ENCODE results near the gene C1QTNF12.

Gene C1QTNF12

GRCh38 chr1:1236945-1237873 is 9.3 kb downstream of the C1QTNF12 start:
- Mint-ChIP-seq H3K36me3 (peaks cover 14 to 15% of the 10 kb centered on the region in 2 donors), H3K4me1 (peaks cover 22 to 58% of the 10 kb centered on the region in 2 donors), H3K27me3 (peaks cover 0 to 6% of the 10 kb centered on the region in 2 donors), H3K9me3 (no peaks in the 10 kb centered on the region), H3K4me3 (peak overlapping the region; percentile 70 to 71), H3K27ac (peak overlapping the region; percentile 73)
- DNase-seq = no peak
- peak; percentile 1 to 7 for ATAC-seq (replicated peaks)

- Mint-ChIP-seq H3K27ac (peak overlapping the region; percentile 37), H3K4me1 (peaks cover 20 to 58% of the 10 kb centered on the region in 2 donors), H3K9me3 (no peaks in the 10 kb centered on the region), H3K27me3 (peaks cover 0 to 6% of the 10 kb centered on the region in 2 donors), H3K36me3 (peaks cover 14 to 15% of the 10 kb centered on the region in 2 donors), H3K4me3 (no peak overlapping the region)
- DNase-seq = no peak
- no peak for ATAC-seq (replicated peaks)
These were observed 10.3 kb downstream of the C1QTNF12 start for GRCh38 chr1:1236176-1236763.

DNA sequence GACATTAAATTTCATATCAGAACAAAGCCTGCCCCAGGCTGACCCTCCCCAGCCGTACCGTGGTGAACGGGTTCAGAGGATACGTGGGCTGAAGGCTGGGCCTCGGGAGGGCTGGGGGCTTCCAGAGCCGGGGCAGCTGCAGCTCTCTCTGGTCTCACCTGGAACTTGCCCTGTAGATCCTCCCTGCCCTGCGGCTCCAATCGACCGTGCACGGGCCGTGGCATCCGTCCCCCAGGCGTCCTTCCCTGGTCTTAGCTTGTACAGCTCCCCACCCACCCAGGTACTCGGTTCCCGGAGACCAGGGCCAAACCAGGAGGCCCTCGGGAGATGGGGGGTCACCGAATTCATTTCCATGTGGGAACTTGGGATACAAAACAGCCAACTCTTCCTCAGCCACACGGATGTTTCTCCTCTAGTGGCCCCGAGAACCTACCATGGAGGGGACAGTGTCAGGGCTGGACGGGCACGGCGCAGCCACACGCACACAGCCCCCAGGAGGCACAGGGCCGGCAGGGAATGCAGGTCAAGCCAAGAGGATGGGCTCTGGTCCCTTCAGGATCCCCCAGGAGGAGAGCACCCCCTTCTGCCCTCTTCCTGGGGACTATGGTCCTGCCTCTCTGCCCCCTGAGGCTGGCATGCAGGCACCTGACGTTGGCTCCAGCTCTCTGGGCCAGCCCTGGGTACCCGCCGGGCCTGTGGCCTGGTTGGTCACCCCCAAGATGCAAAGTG is 11.3 kb downstream of the C1QTNF12 start:
- Mint-ChIP-seq H3K27ac (no peak overlapping the region), H3K4me3 (no peak overlapping the region), H3K36me3 (peaks cover 14 to 19% of the 10 kb centered on the region in 2 donors), H3K9me3 (no peaks in the 10 kb centered on the region), H3K27me3 (no peaks in the 10 kb centered on the region), H3K4me1 (peaks cover 24 to 67% of the 10 kb centered on the region in 2 donors)
- ATAC-seq (replicated peaks) (no peak), DNase-seq (no peak)

DNA sequence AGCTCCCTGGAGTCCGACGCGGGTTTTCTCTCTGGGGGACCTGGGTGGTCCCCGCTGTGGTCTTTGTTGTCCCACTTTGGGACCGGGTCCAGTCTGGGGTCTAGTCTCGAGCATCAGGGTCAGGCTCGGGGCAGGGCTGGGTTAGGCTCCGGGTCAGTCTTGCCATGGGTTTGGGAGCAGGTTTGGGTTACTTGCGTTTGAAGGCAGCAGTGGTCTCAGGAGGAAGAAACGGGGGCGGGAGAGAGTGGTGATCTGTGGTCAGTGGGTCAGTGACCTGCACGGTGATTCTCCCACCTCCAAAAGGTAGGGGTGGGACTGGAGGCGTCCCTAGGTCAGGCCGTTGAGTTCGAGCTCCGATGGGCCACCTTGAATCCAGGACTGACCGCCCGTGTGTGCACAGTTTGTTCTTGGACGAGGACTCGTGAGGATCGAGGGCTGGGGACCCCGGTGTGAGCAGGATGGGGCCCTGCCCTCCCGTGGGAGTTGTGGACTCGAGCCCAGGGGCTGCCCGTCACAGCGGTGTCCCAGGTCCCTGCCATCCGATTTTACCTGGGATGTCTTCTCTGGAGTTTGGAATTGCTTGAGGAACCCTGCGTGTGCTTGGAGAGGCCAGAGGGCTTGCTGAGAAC is 12.2 kb downstream of the C1QTNF12 start:
- H3K27ac Mint-ChIP-seq = peak overlapping the region; percentile 87
- peak overlapping the region; percentile 72 to 80 for H3K4me3 Mint-ChIP-seq

DNA sequence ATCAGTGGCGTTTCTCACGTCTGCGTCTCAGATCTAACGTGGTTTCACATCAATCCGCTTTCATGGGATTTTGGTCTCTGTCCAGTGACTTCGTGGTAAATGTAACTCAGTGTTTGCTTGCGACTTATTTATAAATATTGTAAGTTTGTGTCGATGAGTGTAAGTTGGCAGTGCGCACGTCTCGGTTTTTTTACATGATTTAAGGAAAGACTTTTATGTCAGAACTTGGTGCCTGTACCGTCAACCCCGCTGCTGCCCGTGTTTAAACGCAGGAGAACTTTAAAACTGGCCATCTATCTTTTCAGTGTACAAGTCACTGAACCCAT is 13.0 kb downstream of the C1QTNF12 start:
- DNase-seq (no peak), ATAC-seq (replicated peaks) (no peak)
- H3K4me1 Mint-ChIP-seq = peaks cover 33 to 73% of the 10 kb centered on the region in 2 donors
- peaks cover 18 to 28% of the 10 kb centered on the region in 2 donors for H3K36me3 Mint-ChIP-seq
- no peaks in the 10 kb centered on the region for H3K9me3 Mint-ChIP-seq
- peak overlapping the region; percentile 87 for H3K27ac Mint-ChIP-seq
- H3K4me3 Mint-ChIP-seq = peak overlapping the region; percentile 72 to 80
- no peaks in the 10 kb centered on the region for H3K27me3 Mint-ChIP-seq

More for the DNA sequence above, 12.2 kb downstream of the C1QTNF12 start:
- ATAC-seq (replicated peaks) = no peak
- no peak for DNase-seq
- Mint-ChIP-seq H3K27me3 (no peaks in the 10 kb centered on the region), H3K9me3 (no peaks in the 10 kb centered on the region), H3K4me1 (peaks cover 33 to 76% of the 10 kb centered on the region in 2 donors), H3K36me3 (peaks cover 18 to 27% of the 10 kb centered on the region in 2 donors)

DNA sequence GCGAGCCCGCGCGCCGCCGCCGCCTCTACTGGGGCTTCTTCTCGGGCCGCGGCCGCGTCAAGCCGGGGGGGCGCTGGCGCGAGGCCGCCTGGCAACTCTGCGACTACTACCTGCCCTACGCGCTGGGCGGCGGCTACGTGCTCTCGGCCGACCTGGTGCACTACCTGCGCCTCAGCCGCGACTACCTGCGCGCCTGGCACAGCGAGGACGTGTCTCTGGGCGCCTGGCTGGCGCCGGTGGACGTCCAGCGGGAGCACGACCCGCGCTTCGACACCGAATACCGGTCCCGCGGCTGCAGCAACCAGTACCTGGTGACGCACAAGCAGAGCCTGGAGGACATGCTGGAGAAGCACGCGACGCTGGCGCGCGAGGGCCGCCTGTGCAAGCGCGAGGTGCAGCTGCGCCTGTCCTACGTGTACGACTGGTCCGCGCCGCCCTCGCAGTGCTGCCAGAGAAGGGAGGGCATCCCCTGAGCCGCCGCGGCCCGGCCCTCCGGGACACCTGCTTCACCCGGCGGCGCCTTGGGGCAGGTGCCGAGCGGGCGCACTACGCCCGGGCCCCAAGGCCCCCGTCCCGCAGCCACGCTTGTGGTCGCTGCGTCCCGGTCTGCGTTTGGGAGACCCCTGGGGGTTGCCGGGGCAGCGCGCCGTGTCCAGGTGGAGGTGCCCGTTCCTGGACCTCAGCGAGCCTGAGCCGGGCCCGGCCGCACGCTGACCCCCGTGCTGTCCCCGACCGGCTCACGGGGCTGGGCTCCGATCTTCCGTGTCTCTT is 13.5 kb downstream of the C1QTNF12 start:
- Mint-ChIP-seq H3K27me3 (no peaks in the 10 kb centered on the region), H3K36me3 (peaks cover 18 to 28% of the 10 kb centered on the region in 2 donors), H3K4me1 (peaks cover 31 to 67% of the 10 kb centered on the region in 2 donors), H3K9me3 (no peaks in the 10 kb centered on the region), H3K27ac (peak overlapping the region; percentile 87), H3K4me3 (peak overlapping the region; percentile 80 to 83)
- no peak for ATAC-seq (replicated peaks)
- DNase-seq = no peak

DNA sequence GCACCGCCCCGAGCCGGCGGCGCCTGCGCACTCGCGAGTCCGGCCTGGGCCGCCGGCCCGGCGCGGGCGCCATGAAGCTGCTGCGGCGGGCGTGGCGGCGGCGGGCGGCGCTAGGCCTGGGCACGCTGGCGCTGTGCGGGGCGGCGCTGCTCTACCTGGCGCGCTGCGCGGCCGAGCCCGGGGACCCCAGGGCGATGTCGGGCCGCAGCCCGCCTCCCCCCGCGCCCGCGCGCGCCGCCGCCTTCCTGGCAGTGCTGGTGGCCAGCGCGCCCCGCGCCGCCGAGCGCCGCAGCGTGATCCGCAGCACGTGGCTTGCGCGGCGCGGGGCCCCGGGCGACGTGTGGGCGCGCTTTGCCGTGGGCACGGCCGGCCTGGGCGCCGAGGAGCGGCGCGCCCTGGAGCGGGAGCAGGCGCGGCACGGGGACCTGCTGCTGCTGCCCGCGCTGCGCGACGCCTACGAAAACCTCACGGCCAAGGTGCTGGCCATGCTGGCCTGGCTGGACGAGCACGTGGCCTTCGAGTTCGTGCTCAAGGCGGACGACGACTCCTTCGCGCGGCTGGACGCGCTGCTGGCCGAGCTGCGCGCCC is 14.2 kb downstream of the C1QTNF12 start, which contains the start of gene B3GALT6:
Gene B3GALT6 (plus strand): TSS at position 30 of the 588 bp plus-strand sequence. CDS start 42 bp downstream, at position 72.
- H3K4me1 Mint-ChIP-seq = peaks cover 29 to 60% of the 10 kb centered on the region in 2 donors
- peaks cover 18 to 28% of the 10 kb centered on the region in 2 donors for H3K36me3 Mint-ChIP-seq
- peak within 1 kb of the TSS; percentile 94 for H3K27ac Mint-ChIP-seq
- peak within 1 kb of the TSS; percentile 87 to 94 for H3K4me3 Mint-ChIP-seq
- no peak for DNase-seq
- no peaks in the 10 kb centered on the region for H3K27me3 Mint-ChIP-seq
- no peak for ATAC-seq (replicated peaks)
- H3K9me3 Mint-ChIP-seq = no peaks in the 10 kb centered on the region

DNA sequence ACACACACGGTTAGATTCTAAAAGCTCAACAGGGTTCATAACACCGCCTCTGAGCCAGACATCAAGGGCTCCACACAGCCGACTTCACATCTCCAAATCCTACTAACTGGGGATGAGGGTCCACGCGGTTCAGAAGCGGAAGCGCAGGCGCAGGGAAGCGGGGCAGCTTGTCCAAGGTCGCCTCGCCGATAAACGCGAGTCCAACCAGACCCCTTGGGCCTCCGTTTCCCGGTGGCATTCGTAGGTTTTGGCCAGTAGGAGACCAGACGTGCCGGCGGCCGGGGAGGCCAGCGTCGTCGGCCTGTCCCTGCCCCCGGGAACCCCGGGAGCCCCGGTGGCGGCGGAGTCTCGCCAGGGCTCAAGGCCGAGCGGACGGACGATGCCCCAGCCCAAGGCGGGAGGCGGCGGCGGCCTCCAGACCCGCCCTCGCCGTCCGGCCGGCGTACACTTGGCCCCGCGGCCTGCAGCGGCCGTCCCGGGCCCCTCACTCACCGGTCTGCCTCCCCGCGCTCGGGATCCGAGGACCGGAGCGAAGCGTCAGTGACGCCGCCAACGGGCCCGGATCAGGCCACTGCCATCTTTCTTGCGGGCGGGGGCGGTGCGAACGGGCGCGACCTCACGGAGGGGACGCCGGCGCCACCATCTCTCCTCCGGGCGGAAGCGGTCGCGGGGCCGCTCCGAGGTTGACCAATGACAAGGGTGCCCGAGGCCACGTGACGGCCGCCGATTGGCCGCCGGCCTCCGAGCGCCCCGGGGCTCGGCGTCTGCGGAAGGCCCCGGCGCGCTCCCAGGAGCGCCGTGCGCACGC is 14.9 kb downstream of the C1QTNF12 start, which contains the start of gene SDF4:
Gene SDF4 (minus strand): TSS at position 602 of the 808 bp plus-strand sequence. CDS start 3,229 bp downstream, outside the sequence.
- Mint-ChIP-seq H3K4me1 (peaks cover 27 to 53% of the 10 kb centered on the region in 2 donors), H3K36me3 (peaks cover 18 to 28% of the 10 kb centered on the region in 2 donors), H3K9me3 (no peaks in the 10 kb centered on the region), H3K27me3 (no peaks in the 10 kb centered on the region), H3K27ac (peak within 1 kb of the TSS; percentile 94), H3K4me3 (peak within 1 kb of the TSS; percentile 87 to 94)
- ATAC-seq (replicated peaks) = peak; percentile 95 to 98
- peak; percentile 95 for DNase-seq

- Mint-ChIP-seq H3K27ac (peak overlapping the region; percentile 92), H3K9me3 (no peaks in the 10 kb centered on the region), H3K4me1 (peaks cover 24 to 52% of the 10 kb centered on the region in 2 donors), H3K36me3 (peaks cover 22 to 34% of the 10 kb centered on the region in 2 donors), H3K4me3 (peak overlapping the region; percentile 87 to 94), H3K27me3 (no peaks in the 10 kb centered on the region)
- no peak for DNase-seq
- no peak for ATAC-seq (replicated peaks)
These were observed 15.7 kb downstream of the C1QTNF12 start for GRCh38 chr1:1230656-1231399.

- no peak for ATAC-seq (replicated peaks)
- H3K27ac Mint-ChIP-seq = peak overlapping the region; percentile 70
- peaks cover 27 to 41% of the 10 kb centered on the region in 2 donors for H3K36me3 Mint-ChIP-seq
- no peak for DNase-seq
- H3K4me3 Mint-ChIP-seq = peak overlapping the region; percentile 15 to 87
- no peaks in the 10 kb centered on the region for H3K9me3 Mint-ChIP-seq
- H3K4me1 Mint-ChIP-seq = peaks cover 29 to 47% of the 10 kb centered on the region in 2 donors
- no peaks in the 10 kb centered on the region for H3K27me3 Mint-ChIP-seq
These were observed 16.8 kb downstream of the C1QTNF12 start for GRCh38 chr1:1229770-1230169.

GRCh38 chr1:1228596-1229321 is 17.8 kb downstream of the C1QTNF12 start:
- Mint-ChIP-seq H3K9me3 (no peaks in the 10 kb centered on the region), H3K4me3 (no peak overlapping the region), H3K36me3 (peaks cover 19 to 36% of the 10 kb centered on the region in 2 donors), H3K27ac (peak overlapping the region; percentile 31), H3K27me3 (no peaks in the 10 kb centered on the region), H3K4me1 (peaks cover 20 to 36% of the 10 kb centered on the region in 2 donors)
- DNase-seq = no peak
- no peak for ATAC-seq (replicated peaks)
